H1 (cell line): ENCODE data around the gene TOP1. TPM values are rescaled to one million over a fixed set of nuclear protein-coding genes. Genes with fewer than 3 reads are reported as not detected.

ENCODE experiments used
- ASH2L ChIP-seq: fragments of 200-600, 300-600 bp; sonication (generic); IDR thresholded peaks from one replicate; pipeline ENCODE4 v1.7.1; 2017; ENCODE audit warnings: low read length
- CBX5 ChIP-seq: fragments of 300-800, 300-1000 bp; sonication (generic); IDR thresholded peaks from 2 replicates; pipeline ENCODE4 v1.7.1; 2016; ENCODE audit warnings: antibody characterized with exemption, low read length, low read depth
- CEBPB ChIP-seq: IDR thresholded peaks from 2 replicates; pipeline ENCODE4 v1.6.1; 2012; ENCODE audit warnings: low read depth, low read length
- CTBP2 ChIP-seq: IDR thresholded peaks from 2 replicates; pipeline ENCODE4 v1.7.0; 2011; ENCODE audit warnings: borderline replicate concordance, mild to moderate bottlenecking, moderate library complexity, mixed read lengths, low read length; ENCODE audit not compliant: insufficient read depth, insufficient read length
- EP300 ChIP-seq, 2 experiments: IDR thresholded peaks; 1 replicate in 1 of 2; 2 replicates in 1 of 2; pipeline ENCODE4 v1.6.1; 2011 to 2012; ENCODE audit warnings: low read depth in 2 of 2, low read length in 2 of 2, mild to moderate bottlenecking in 2 of 2, borderline replicate concordance in 1 of 2, inconsistent platforms in 1 of 2, moderate library complexity in 1 of 2
- EZH2 ChIP-seq: fragments of 200-600 bp; sonication (generic); IDR thresholded peaks from 2 replicates; pipeline ENCODE4 v1.7.1; 2012; ENCODE audit warnings: low read depth, mild to moderate bottlenecking, moderate library complexity, low read length, inconsistent platforms; ENCODE audit not compliant: severe bottlenecking
- RFX5 ChIP-seq: IDR thresholded peaks from 2 replicates; pipeline ENCODE4 v1.6.1; 2011; ENCODE audit warnings: low read depth, low read length, improper control_type of control experiment, borderline replicate concordance
- SAP30 ChIP-seq: fragments of 300-600 bp; sonication (generic); IDR thresholded peaks from 2 replicates; pipeline ENCODE4 v1.7.1; 2012; ENCODE audit warnings: low read length, moderate library complexity, mild to moderate bottlenecking, inconsistent platforms; ENCODE audit not compliant: insufficient read depth, insufficient replicate concordance
- polyA plus RNA-seq, 7 experiments: library from polyadenylated mRNA; depleted of rRNA in 3 of 7; stranded (reverse) in 5 of 7; unstranded in 2 of 7; fragments of >200 nt in 5 of 7; fragments of 200-250 nt in 2 of 7; gene quantifications; 1 replicate in 5 of 7; 2 replicates in 1 of 7; 4 replicates in 1 of 7; pipeline versions ENCODE4 v1.2.1 to v1.2.3, GENCODE V29; 2011 to 2013; ENCODE audit warnings: missing spikeins in 2 of 7, mixed read lengths in 2 of 7
- total RNA-seq: library from RNA; stranded (reverse); fragmentation: NEBNext Ultra II Directional; extraction: Animal tissue kit (Norgen Biotek cat#: 25700); gene quantifications from 2 replicates; pipeline ENCODE4 v1.2.1, GENCODE V29; 2021

Gene TOP1
- total and polyA plus RNA-seq, 2 of the 8 experiments (the other 6 are each of a cell fraction or from before 2014, with no cell fraction given): 7.4 to 108 TPM

- TF ChIP-seq EZH2: no peak
- no peak for TF ChIP-seq CBX5
- no peak for TF ChIP-seq ASH2L
- no peak for TF ChIP-seq RFX5
- no peak for TF ChIP-seq EP300 (IDR thresholded peaks at IDR 0.05; ENCODE audit: borderline replicate concordance in 1 of 2, low read depth in 2 of 2, low read length in 2 of 2)
- no peak for TF ChIP-seq SAP30
- TF ChIP-seq CTBP2: no peak
- TF ChIP-seq CEBPB: no peak
Measured at GRCh38 chr20:41009946-41010345, 18.7 kb upstream of the TOP1 start (continued).
